GM15510 (cell line): ENCODE results near the gene CLASRP.
A peak's percentile ranks its signal among the peaks of the same experiment; 100 is the strongest.

Experiments
- POLR2A ChIP-seq: IDR thresholded peaks from 3 replicates; pipeline ENCODE4 v1.6.1; 2011; ENCODE audit warnings: borderline replicate concordance; ENCODE audit not compliant: insufficient read length; ENCODE audit errors: extremely low read depth

Gene CLASRP

GRCh38 chr19:45069056-45069455, 30.2 kb downstream of the CLASRP start:
- no peak for TF ChIP-seq POLR2A

GRCh38 chr19:45070214-45070613, 31.4 kb downstream of the CLASRP start:
- TF ChIP-seq POLR2A: no peak

DNA sequence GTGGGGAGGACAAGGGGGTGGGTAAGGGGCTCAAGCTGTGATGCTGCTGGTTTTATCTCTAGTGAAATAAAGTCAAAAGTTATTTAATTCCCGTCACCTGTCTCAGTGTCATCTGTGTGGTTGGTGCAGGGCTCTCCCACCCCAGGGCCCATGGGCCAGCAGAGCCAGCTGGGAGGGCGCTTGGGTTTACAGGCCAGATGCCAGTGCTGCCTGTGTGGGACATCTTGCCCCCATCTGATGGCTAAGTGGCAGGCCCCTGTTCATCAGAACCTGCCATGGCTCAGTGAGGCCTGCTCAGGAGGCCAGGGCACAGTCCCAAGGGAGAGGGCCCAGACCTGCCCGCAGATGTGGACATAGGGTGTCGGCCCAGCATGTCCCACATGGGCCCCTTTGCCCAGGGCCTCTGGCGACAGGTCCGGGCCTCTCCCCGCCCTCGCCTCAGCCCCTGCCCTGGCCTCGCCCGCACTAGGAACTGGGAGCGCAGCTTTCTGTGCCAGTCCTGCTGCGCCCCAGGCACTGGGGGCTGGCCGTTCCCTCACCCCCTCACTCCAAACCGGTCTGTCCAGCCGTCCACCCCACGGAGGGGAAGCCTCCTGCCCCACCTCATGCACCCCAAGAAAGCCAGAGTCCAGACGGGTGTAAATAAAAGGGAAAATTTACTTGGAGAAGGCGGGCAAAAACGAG, 32.2 kb downstream of the CLASRP start:
- no peak for TF ChIP-seq POLR2A

DNA sequence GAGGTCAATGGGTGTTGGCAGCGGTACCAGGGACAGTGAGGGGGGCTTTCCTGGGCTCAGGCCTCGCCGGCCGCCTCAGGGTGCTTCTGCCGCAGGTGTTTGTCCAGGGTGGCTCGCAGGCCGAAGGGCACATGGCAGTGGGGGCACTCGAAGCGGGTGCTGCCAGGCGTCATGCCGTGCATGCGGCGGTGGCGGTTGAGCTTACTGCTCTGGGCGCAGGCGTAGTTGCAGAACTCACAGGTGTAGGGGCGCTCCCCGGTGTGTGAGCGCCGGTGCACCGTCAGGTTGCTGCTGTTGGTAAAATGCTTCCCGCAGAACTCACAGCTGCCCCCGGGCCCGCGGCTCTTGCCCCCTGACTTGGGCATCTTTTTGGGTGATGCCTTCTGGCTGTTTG, 32.7 kb downstream of the CLASRP start:
- TF ChIP-seq POLR2A: no peak

DNA sequence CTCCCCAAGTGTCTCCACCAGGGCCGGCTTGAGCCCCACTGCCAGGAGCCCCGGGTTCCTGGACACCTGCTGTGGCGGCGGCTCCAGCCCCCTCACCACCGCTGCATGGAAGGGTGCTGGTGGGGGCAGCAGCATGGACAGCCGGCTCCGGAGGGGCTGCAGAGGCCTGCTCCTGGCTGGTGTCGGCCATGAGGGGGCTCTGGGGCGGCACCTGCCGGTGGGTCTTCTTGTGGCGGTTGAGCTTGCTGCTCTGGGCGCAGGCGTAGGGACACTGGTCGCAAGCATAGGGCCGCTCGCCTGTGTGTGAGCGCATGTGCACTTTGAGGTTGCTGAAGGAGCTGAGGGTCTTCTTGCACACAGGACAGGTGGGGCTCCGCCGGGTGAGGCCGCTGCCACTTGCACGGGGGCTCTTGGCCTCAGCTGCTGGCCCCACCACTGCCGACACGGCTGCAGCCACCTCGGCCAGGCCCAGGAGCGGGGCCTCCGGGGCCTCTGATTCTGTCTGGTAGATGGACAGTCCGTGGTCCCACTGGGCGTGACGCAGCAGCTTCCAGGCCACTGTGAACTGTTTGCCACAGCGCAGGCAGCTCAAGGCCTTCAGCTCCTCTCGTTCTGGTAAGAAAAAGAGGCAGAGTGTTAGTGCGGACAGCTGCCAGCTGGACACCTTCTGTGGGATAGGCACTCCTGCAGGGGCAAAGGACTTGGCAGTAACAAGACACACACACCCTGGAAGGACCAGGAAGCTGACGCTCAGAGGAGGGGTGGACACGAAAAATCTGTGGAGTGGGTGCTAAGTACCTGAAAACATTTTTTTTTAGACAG, 33.3 kb downstream of the CLASRP start:
- no peak for TF ChIP-seq POLR2A

- no peak for TF ChIP-seq POLR2A
Measured at GRCh38 chr19:45074744-45075300, 36.0 kb downstream of the CLASRP start.

GRCh38 chr19:45075301-45076028, 36.6 kb downstream of the CLASRP start:
- peak; percentile 65 for TF ChIP-seq POLR2A

GRCh38 chr19:45076029-45076850, 37.4 kb downstream of the CLASRP start, which contains the start of gene ZNF296:
Gene ZNF296, minus strand, starts transcription at chr19:45076478. Its CDS starts 105 bp downstream, at chr19:45076373.
- TF ChIP-seq POLR2A: peak; percentile 97

GRCh38 chr19:45076851-45077730, 38.2 kb downstream of the CLASRP start:
- TF ChIP-seq POLR2A: no peak

DNA sequence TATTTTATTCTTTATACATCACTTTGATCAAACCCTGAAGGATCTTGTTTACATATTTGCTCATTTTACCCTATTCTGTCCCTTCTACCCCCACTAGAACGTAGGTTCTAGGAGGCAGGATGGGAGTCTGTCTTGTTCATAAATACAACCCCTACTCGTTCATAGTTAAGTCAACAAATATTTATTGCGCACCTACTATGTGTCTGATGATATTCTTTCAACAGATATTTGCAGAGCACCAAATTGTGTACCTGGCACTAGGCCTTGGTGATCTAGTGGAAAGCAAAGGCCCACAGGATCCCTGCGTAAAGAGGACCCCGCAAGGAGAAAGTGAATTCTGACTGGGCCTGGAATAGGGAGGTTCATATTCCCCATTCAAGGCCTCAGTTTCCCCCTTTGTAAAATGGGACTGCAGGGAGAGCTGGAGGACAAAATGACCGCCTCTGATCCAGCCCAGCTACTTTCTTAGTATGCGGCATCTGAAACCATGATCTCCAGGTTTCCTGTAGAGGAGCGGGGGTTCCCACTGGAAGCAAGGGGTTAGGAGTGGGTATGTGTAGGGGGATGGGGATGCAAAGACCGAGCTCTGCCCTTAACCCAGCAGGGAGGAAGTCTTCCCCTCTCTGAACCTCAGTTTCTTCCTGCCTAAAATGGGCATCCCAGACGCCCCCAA, 39.7 kb downstream of the CLASRP start:
- TF ChIP-seq POLR2A: no peak

GRCh38 chr19:45079063-45079910, 40.4 kb downstream of the CLASRP start, which contains the start of gene GEMIN7:
Gene GEMIN7, plus strand, starts transcription at chr19:45079260. Its CDS starts 10,855 bp downstream, at chr19:45090115.
- TF ChIP-seq POLR2A: peak; percentile 69
